SJCRH30 (cell line): Measurements from ENCODE around the gene ZNF584. TPM values are rescaled to one million over a fixed set of nuclear protein-coding genes. Genes with fewer than 3 reads are reported as not detected.
"Not testable (repeated sequence)": the region's sequence is repeated elsewhere in the genome, so short reads cannot be mapped to it uniquely, and the experiment has no call there.

ENCODE experiments used
- DNase-seq, 2 experiments: peaks; one replicate each; pipeline ENCODE4 v3.0.0-alpha.2; 2015 to 2020
- H3K27ac ChIP-seq: fragments of 250-450 bp; sonication (Bioruptor Pico); 2 replicates; pipeline ENCODE4 v1.5.1; 2020; ENCODE audit warnings: mild to moderate bottlenecking, moderate library complexity
- H3K27me3 ChIP-seq: fragments of 250-450 bp; sonication (Bioruptor Pico); 2 replicates; pipeline ENCODE4 v1.5.1; 2020; ENCODE audit warnings: mild to moderate bottlenecking, moderate library complexity
- H3K36me3 ChIP-seq: fragments of 250-450 bp; sonication (Bioruptor Pico); 2 replicates; pipeline ENCODE4 v1.5.1; 2020; ENCODE audit warnings: mild to moderate bottlenecking, moderate library complexity
- H3K4me1 ChIP-seq: fragments of 250-450 bp; sonication (Bioruptor Pico); 2 replicates; pipeline ENCODE4 v1.5.1; 2020; ENCODE audit warnings: mild to moderate bottlenecking, moderate library complexity
- H3K4me3 ChIP-seq: fragments of 250-450 bp; sonication (Bioruptor Pico); 2 replicates; pipeline ENCODE4 v1.5.1; 2020; ENCODE audit warnings: mild to moderate bottlenecking, moderate library complexity
- H3K9me3 ChIP-seq: fragments of 250-450 bp; sonication (Bioruptor Pico); replicated peaks from 2 replicates; pipeline ENCODE4 v1.5.1; 2020; ENCODE audit warnings: mild to moderate bottlenecking, moderate library complexity
- total RNA-seq: library from RNA; depleted of rRNA; stranded (reverse); fragments of >200 nt; shearing (Covaris generic); gene quantifications from 2 replicates; pipeline ENCODE4 v1.2.3, GENCODE V29; 2014

Gene ZNF584
- total RNA-seq, 1 experiment from 2014 or later, result 12.2 TPM

DNA sequence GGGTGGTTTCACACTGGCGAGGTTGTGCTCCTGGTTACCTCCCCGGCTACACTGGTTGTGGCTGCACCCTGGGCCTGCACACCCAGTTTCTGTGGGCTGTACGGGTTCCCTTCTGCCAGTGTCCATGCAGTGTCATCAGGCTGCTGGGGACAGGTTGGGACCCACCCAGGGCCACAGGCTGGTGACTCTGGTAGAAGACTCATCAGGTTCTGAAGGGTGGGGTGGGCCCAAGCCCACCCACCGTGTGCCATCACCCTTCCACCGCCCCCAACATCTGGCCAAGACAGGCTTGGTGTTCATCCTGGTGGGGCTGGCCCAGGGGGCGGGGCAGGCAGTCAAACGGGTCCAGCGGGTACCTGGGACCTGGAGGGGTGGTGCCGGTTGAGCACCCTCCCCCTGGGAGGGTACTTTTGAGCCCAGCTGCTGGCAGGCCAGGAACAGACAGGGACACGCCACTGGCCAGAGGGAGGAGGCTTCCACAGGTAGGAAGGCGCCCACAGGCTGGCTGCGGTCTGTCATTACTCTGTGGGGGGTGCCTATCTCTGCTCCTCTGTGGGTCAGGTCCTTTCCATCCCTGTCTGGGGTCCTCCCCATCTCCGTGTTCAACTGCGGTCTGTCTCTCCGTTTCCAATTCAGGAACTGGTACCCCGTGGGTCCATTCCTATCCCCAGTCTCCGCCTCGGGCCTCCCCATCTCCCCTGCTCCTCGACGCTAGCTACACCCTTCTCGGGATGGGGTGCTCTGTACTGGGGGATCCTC, 13.1 kb upstream of the ZNF584 start, which contains the start of gene RNF225:
TSS of gene RNF225 (plus strand) at position 437 of the 759 bp plus-strand sequence. CDS start 434 bp downstream, outside the sequence.
- H3K27me3 ChIP-seq, result no peaks in the 10 kb centered on the region
- H3K27ac ChIP-seq, result no peak within 1 kb of the TSS
- no peak within 1 kb of the TSS for H3K4me3 ChIP-seq
- no peaks in the 10 kb centered on the region for H3K4me1 ChIP-seq
- peaks cover 55% of the 10 kb centered on the region for H3K36me3 ChIP-seq
- DNase-seq, result no peak
- H3K9me3 ChIP-seq, result no peaks in the 10 kb centered on the region

DNA sequence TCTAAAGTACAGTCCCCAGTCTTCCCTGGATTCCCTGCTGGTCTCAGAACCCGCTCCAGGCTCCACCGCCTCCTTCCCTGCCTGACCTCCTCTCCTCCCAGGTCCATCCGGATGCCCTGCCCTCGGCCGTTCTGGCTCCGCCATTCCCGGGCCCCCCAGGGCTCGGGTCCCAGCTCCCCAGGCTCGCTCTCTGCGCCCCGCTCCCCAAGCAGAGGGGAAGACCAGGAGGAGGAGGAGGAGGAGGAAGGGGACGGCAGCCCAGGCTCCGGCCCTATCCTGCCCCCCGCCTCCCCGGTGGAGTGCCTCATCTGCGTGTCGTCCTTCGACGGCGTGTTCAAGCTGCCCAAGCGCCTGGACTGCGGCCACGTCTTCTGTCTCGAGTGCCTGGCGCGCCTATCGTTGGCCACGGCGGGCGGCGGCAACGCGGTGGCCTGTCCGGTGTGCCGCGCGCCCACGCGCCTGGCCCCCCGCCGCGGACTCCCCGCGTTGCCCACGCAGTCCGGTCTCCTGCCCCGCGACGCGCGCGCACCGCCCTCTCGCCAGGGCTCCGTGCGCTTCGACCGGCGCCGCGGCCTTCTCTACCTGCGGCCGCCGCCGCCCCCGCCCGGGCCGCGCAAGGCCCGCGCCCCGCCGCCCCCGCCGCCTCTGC, 12.3 kb upstream of the ZNF584 start:
- Histone ChIP-seq H3K9me3 (no peaks in the 10 kb centered on the region), H3K4me1 (no peaks in the 10 kb centered on the region), H3K36me3 (peaks cover 48% of the 10 kb centered on the region), H3K4me3 (no peak overlapping the region), H3K27me3 (no peaks in the 10 kb centered on the region), H3K27ac (no peak overlapping the region)
- DNase-seq, result no peak

DNA sequence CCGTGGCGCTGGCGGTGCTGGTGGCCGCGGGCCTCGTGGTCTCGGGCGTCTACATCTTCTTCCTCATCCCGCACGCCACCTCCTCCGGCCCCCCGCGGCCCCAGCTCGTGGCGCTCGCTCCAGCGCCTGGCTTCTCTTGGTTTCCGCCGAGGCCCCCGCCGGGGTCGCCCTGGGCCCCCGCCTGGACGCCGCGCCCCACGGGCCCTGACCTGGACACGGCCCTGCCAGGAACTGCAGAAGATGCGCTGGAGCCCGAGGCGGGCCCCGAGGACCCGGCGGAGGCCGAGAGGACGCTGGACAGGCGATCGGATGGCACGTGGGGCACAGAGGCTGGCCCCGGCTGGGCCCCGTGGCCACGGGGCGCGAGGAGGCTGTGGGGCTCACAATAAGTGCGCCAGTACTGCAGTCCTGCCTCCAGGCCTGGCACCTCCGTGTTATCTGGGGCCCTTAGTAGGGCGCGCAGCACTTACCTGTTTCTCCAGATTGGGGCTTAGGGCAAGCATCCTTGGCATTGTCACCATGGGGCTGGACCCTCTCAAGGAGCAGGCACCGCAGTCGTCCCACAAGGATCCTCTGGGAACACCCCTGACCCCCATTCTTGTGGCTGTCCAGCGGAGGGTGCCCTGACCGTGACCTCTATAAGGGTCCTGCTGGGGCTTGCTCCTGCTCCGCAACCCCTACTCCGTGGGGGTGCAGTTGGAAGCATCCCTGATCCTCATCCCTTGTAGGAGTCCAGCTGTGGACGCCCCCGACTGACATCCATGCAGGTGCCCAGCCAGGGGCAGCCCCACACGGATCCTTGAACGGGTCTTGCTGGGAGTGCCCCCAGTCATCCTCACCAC, 11.5 kb upstream of the ZNF584 start:
- Histone ChIP-seq H3K9me3 (no peaks in the 10 kb centered on the region), H3K27ac (no peak overlapping the region), H3K4me1 (no peaks in the 10 kb centered on the region), H3K4me3 (no peak overlapping the region), H3K36me3 (peaks cover 42% of the 10 kb centered on the region), H3K27me3 (no peaks in the 10 kb centered on the region)
- DNase-seq, result no peak

DNA sequence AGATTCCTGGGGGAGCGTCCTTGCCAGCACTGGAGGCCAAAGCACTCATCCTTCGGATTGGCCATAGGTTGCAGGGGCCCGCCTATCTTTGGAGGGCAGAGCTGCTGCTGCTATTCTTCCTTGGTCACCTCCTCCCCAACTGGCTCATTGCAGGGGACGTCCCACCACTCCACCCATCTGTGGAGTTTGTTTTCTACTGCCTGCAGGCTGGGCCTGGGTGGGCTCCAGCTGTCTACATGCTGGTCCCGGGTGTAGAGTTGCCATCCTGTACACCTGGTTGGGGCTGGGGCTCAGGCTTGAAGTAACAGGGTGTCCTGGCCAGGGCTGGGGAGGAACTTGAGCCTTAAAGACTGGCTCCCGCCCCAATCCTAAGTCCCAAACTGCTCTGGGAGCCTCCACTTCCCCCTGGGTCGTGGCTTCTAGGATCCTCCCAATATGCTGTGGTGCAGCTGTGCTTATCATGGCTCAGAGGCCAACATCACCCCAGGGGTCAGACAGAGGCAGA, 10.9 kb upstream of the ZNF584 start:
- DNase-seq, result no peak
- Histone ChIP-seq H3K27ac (no peak overlapping the region), H3K9me3 (no peaks in the 10 kb centered on the region), H3K36me3 (peaks cover 35% of the 10 kb centered on the region), H3K27me3 (no peaks in the 10 kb centered on the region), H3K4me1 (no peaks in the 10 kb centered on the region), H3K4me3 (no peak overlapping the region)

GRCh38 chr19:58398087-58398486, 10.4 kb upstream of the ZNF584 start:
- Histone ChIP-seq H3K27ac (no peak overlapping the region), H3K36me3 (peaks cover 30% of the 10 kb centered on the region), H3K27me3 (no peaks in the 10 kb centered on the region), H3K9me3 (no peaks in the 10 kb centered on the region), H3K4me1 (no peaks in the 10 kb centered on the region), H3K4me3 (no peak overlapping the region)
- DNase-seq, result no peak

DNA sequence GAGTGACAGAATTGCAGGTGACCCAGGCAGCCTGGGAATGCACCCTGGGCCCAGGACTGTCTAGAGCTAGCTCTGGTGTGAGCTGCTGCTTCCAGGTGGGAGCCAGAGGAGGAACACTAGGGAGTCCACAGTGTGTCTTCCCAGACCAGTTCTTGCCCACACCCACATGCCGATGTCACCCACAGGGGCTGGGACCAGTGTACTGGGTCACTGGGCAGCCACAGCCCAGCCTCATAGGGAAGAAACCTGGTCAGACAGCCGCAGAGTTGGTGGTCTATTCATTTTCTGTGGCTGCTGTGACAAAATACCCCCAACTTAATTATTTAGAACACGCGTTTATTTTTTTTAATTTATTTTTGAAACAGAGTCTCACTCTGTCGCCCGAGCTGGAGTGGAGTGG, 9.9 kb upstream of the ZNF584 start:
- DNase-seq, result no peak
- no peaks in the 10 kb centered on the region for H3K4me1 ChIP-seq
- peaks cover 25% of the 10 kb centered on the region for H3K36me3 ChIP-seq
- no peaks in the 10 kb centered on the region for H3K9me3 ChIP-seq
- no peaks in the 10 kb centered on the region for H3K27me3 ChIP-seq
- no peak overlapping the region for H3K4me3 ChIP-seq
- H3K27ac ChIP-seq, result no peak overlapping the region

- Histone ChIP-seq H3K4me3 (no peak overlapping the region), H3K9me3 (no peaks in the 10 kb centered on the region), H3K36me3 (peaks cover 12% of the 10 kb centered on the region), H3K4me1 (no peaks in the 10 kb centered on the region), H3K27ac (no peak overlapping the region), H3K27me3 (no peaks in the 10 kb centered on the region)
- no peak for DNase-seq
These were observed 8.5 kb upstream of the ZNF584 start for GRCh38 chr19:58399903-58400302.

DNA sequence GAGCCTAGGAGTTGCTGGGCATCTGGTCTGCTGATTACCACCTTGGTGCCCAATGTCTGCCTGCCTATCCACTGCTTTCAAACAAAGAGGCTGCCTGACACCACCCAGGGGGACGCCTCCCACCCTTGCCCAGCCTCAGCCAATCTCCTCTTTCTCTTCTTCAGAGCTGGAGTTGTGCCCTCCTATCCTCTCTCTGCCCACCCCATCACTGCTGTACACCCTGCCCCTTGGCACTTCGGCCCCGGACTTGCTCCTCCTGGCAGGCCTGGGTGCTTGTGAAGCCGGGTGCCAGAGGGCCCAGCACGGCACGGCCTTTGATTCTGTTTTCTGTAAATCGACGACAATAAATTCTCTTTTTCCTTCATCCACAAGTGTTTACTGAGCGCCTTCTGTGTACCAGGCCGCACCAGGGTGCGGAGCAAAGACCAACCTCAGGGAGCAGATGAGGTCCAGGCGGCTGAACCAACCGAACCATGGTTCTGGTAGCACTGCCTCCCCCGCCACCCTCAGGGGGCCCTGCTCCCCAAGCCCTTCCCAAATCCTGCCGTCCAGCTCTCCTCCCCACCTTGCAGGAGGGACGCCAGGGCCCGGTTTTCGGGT, 8.0 kb upstream of the ZNF584 start:
- no peak for DNase-seq
- no peaks in the 10 kb centered on the region for H3K27me3 ChIP-seq
- no peak overlapping the region for H3K4me3 ChIP-seq
- H3K27ac ChIP-seq, result no peak overlapping the region
- no peaks in the 10 kb centered on the region for H3K4me1 ChIP-seq
- peaks cover 7% of the 10 kb centered on the region for H3K36me3 ChIP-seq
- H3K9me3 ChIP-seq, result no peaks in the 10 kb centered on the region

DNA sequence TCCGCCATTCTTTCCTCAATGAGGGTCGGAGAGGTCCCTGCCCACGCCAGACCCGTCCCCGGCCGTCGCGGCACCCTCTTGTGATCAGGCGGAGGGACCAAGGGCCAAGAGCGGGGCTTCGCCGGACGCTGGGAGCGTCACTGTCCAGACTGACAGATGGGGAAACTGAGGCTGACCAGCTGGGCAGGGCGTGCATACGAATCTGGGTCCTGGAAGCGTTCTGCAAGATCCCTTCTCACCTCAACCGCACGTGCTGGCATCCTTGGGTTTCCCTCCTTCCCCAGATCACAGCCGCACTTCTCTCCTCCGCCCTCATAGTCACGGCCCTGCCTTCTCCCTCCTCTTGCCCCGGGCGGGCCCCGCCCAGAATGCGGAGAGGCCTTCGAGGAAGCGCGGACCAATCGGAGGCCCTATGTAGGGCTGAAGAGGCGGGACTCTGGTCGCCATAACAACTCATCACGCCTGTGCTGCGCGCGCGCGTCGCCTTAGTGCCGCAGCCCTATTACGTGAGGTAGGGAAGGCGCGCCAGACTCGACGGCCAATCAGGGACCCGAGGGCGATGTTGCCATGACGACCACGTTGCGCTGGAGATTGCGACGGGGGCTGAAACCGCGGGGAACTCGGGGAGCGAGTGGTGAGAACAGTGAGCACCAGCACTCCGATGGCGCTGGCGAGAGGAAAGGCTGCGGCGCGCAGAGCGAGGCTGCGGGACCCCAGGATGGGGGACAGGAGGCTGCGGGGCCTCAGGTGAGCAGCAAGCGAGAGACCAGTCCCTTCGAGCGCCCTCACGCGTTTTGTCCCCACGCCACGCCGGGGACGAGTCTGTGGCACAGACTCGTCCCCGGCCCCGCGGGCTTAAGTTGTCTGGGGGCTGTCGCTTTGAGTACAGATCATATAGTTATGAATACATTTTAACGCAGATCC, 7.3 kb upstream of the ZNF584 start:
- peak overlapping the region; percentile 60 for H3K4me3 ChIP-seq
- no peaks in the 10 kb centered on the region for H3K4me1 ChIP-seq
- H3K36me3 ChIP-seq, result no peaks in the 10 kb centered on the region
- no peaks in the 10 kb centered on the region for H3K9me3 ChIP-seq
- H3K27me3 ChIP-seq, result no peaks in the 10 kb centered on the region
- H3K27ac ChIP-seq, result no peak overlapping the region
- DNase-seq, result peak; percentile 98 to 99

- DNase-seq, result no peak
- Histone ChIP-seq H3K27ac (no peak overlapping the region), H3K36me3 (no peaks in the 10 kb centered on the region), H3K27me3 (no peaks in the 10 kb centered on the region), H3K9me3 (no peaks in the 10 kb centered on the region), H3K4me1 (no peaks in the 10 kb centered on the region), H3K4me3 (peak overlapping the region; percentile 60)
These were observed 6.5 kb upstream of the ZNF584 start for GRCh38 chr19:58401840-58402421.

- H3K27me3 ChIP-seq, H3K4me1 ChIP-seq, H3K9me3 ChIP-seq, H3K27ac ChIP-seq, H3K4me3 ChIP-seq, DNase-seq, H3K36me3 ChIP-seq: not testable (repeated sequence)
These were observed 4.5 kb upstream of the ZNF584 start for GRCh38 chr19:58403920-58404478.

DNA sequence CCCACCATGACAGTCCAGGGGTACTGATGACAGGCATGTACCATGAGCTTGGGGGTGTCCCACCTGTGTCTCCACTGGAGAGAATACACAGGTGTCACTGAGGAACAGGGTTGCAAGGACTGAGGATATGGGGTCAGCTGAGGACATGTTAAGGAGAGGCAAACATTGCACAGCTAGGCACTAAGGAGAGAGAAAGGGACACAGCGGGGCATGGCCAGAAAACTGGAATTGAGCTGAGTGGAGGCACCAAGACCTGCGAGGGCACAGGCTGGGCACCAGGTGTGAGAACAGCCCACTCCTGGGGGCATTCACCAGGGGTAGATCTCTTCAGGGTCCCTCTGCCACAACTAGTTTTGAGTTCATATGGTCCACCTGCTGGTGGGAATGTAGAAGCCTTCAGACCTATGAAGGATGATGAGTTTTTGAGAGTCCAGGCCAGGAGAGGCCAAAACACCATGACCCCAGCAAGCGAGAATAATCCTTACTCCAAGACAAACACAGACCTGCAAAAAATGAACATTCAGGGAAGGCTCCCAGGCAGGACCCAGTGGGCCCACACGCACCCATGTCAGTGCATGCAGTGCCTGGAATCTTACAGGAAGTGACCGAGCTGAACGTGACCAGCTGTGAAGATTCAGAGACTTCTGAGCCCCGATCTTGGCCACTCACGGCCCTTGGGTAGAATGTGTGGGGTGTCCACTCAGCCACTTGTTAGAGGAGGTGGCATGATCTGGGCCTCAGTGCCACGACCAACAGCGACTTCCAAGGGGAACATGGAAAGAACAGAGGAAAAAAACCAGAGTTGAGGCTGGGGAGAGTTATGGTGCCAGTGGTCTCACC, 1.4 kb upstream of the ZNF584 start:
- Histone ChIP-seq H3K27me3 (no peaks in the 10 kb centered on the region), H3K27ac (no peak overlapping the region), H3K4me1 (no peaks in the 10 kb centered on the region), H3K36me3 (no peaks in the 10 kb centered on the region), H3K9me3 (no peaks in the 10 kb centered on the region), H3K4me3 (peak overlapping the region; percentile 75)
- DNase-seq, result no peak
